Central memory CD8-positive, alpha-beta T cell (primary cell): ENCODE results near the gene CARD11.

Source experiments
- ATAC-seq: fragments of 150-1000 bp; cut with Tn5 transposase; replicated peaks from 2 replicates; pipeline ENCODE4 v1.10.0; 2022; ENCODE audit warnings: mild to moderate bottlenecking, moderate FRiP score, moderate number of reproducible peaks; ENCODE audit not compliant: poor library complexity, severe bottlenecking; ENCODE audit errors: extremely low read depth
- DNase-seq, 2 donors: peaks; one replicate each; pipeline ENCODE4 v3.0.0; 2021; ENCODE audit warnings: low spot score in 2 of 2
- H3K27ac Mint-ChIP-seq: one replicate; pipeline ENCODE4 v1.8.0; 2022; ENCODE audit warnings: low read depth, mild to moderate bottlenecking, moderate library complexity, mixed read lengths
- H3K27me3 Mint-ChIP-seq: one replicate; pipeline ENCODE4 v1.8.0; 2022; ENCODE audit warnings: mixed read lengths
- H3K36me3 Mint-ChIP-seq: one replicate; pipeline ENCODE4 v1.8.0; 2022; ENCODE audit warnings: mild to moderate bottlenecking, moderate library complexity, mixed read lengths; ENCODE audit not compliant: insufficient read depth
- H3K4me1 Mint-ChIP-seq: one replicate; pipeline ENCODE4 v1.8.0; 2022; ENCODE audit warnings: mixed read lengths
- H3K4me3 Mint-ChIP-seq: one replicate; pipeline ENCODE4 v1.8.0; 2022; ENCODE audit warnings: mild to moderate bottlenecking, moderate library complexity, mixed read lengths
- H3K9me3 Mint-ChIP-seq: one replicate; pipeline ENCODE4 v1.8.0; 2022; ENCODE audit warnings: mixed read lengths

The CARD11 gene

GRCh38 chr7:3074459-3074821, 30.8 kb upstream of the CARD11 start:
- no peak overlapping the region for H3K27ac Mint-ChIP-seq
- no peaks in the 10 kb centered on the region for H3K27me3 Mint-ChIP-seq
- peaks cover 9% of the 10 kb centered on the region for H3K9me3 Mint-ChIP-seq
- ATAC-seq, result no peak
- no peak overlapping the region for H3K4me3 Mint-ChIP-seq
- peaks cover 37% of the 10 kb centered on the region for H3K4me1 Mint-ChIP-seq
- no peak for DNase-seq
- H3K36me3 Mint-ChIP-seq, result peaks cover 5% of the 10 kb centered on the region

- Mint-ChIP-seq H3K36me3 (peaks cover 5% of the 10 kb centered on the region), H3K4me3 (no peak overlapping the region), H3K27ac (no peak overlapping the region), H3K27me3 (no peaks in the 10 kb centered on the region), H3K4me1 (peaks cover 43% of the 10 kb centered on the region), H3K9me3 (peaks cover 9% of the 10 kb centered on the region)
- DNase-seq (no peak), ATAC-seq (no peak)
Measured at GRCh38 chr7:3073763-3074458, 30.2 kb upstream of the CARD11 start.

GRCh38 chr7:3070908-3071307, 27.2 kb upstream of the CARD11 start:
- Mint-ChIP-seq H3K4me1 (peaks cover 71% of the 10 kb centered on the region), H3K36me3 (peaks cover 5% of the 10 kb centered on the region), H3K4me3 (no peak overlapping the region), H3K9me3 (peaks cover 9% of the 10 kb centered on the region), H3K27me3 (no peaks in the 10 kb centered on the region), H3K27ac (peak overlapping the region; percentile 84)
- ATAC-seq (no peak), DNase-seq (no peak)

DNA sequence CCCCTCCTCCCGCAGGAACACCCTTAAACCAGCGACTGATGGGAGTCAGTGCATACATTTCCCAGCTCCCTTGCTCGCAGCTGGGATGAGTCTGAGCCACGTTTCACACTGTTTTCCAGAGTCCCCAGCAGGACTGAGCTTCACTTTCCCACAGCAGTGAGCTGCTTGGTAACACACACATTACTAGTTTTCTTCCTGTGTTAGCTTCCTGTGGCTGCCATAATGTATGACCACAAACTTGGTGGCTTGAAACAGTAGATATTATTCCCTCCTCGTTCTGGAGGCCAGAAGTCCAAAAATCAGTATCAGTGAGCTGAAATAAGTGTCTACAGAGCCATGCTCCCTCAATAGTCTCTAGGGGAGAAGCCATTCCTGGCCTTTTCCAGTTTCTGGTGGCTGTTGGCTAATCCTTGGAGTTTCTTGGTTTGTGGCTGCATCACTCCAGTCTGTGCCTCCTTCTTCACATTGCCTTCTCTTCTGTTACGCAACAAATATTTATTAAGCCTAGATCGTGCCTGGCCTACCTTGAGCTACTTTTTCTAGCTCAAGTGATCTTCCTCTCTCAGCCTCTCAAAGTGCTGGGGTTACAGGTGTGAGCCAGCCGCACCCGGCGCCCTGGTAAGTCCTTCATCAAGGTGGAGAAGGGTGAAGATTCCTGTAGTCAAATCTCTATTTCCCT, 26.2 kb upstream of the CARD11 start:
- peak overlapping the region; percentile 72 for H3K4me3 Mint-ChIP-seq
- H3K4me1 Mint-ChIP-seq, result peaks cover 81% of the 10 kb centered on the region
- H3K36me3 Mint-ChIP-seq, result peaks cover 7% of the 10 kb centered on the region
- peak overlapping the region; percentile 84 for H3K27ac Mint-ChIP-seq
- H3K27me3 Mint-ChIP-seq, result no peaks in the 10 kb centered on the region
- DNase-seq (no peak), ATAC-seq (peak; percentile 52)
- H3K9me3 Mint-ChIP-seq, result peaks cover 9% of the 10 kb centered on the region

GRCh38 chr7:3068530-3068929, 24.9 kb upstream of the CARD11 start:
- DNase-seq, result no peak
- peaks cover 85% of the 10 kb centered on the region for H3K4me1 Mint-ChIP-seq
- peaks cover 9% of the 10 kb centered on the region for H3K9me3 Mint-ChIP-seq
- no peak for ATAC-seq
- peak overlapping the region; percentile 72 for H3K4me3 Mint-ChIP-seq
- H3K27ac Mint-ChIP-seq, result peak overlapping the region; percentile 84
- no peaks in the 10 kb centered on the region for H3K27me3 Mint-ChIP-seq
- H3K36me3 Mint-ChIP-seq, result peaks cover 7% of the 10 kb centered on the region

GRCh38 chr7:3067606-3068380, 24.1 kb upstream of the CARD11 start:
- no peak for ATAC-seq
- Mint-ChIP-seq H3K4me3 (peak overlapping the region; percentile 50), H3K27me3 (no peaks in the 10 kb centered on the region), H3K9me3 (peaks cover 9% of the 10 kb centered on the region), H3K4me1 (peaks cover 92% of the 10 kb centered on the region), H3K27ac (peak overlapping the region; percentile 94), H3K36me3 (peaks cover 12% of the 10 kb centered on the region)
- DNase-seq, result no peak

- Mint-ChIP-seq H3K9me3 (peaks cover 9% of the 10 kb centered on the region), H3K4me3 (peak overlapping the region; percentile 50), H3K36me3 (peaks cover 11% of the 10 kb centered on the region), H3K4me1 (peaks cover 89% of the 10 kb centered on the region), H3K27me3 (no peaks in the 10 kb centered on the region), H3K27ac (peak overlapping the region; percentile 94)
- ATAC-seq (peak; percentile 43), DNase-seq (peak in 1 of 2 donors; percentile 16)
Measured at GRCh38 chr7:3067193-3067592, 23.5 kb upstream of the CARD11 start.

DNA sequence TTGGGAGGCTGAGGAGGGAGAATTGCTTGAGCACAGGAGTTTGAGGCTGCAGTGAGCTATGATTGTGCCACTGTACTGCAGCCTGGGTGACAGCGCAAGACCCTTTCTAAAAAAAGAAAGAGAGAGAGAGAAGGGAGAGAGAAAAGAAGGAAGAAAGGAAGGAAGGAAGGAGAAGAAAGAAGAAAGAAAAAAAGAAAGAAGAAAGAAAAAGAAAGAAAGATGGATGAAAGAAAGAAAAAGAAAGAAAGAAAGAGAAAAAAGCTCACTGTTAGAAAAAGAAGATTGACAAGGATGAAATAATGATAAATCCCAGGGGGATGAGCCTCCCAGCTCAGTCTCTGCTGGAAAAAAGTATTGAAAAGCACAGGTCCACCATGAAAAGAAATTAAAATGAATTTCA, 22.8 kb upstream of the CARD11 start:
- ATAC-seq (no peak), DNase-seq (no peak)
- Mint-ChIP-seq H3K4me1 (peaks cover 83% of the 10 kb centered on the region), H3K9me3 (peaks cover 8% of the 10 kb centered on the region), H3K4me3 (peak overlapping the region; percentile 69), H3K36me3 (peaks cover 11% of the 10 kb centered on the region), H3K27ac (peak overlapping the region; percentile 94), H3K27me3 (no peaks in the 10 kb centered on the region)

GRCh38 chr7:3065724-3066143, 22.1 kb upstream of the CARD11 start:
- peaks cover 76% of the 10 kb centered on the region for H3K4me1 Mint-ChIP-seq
- H3K27me3 Mint-ChIP-seq, result no peaks in the 10 kb centered on the region
- peak overlapping the region; percentile 94 for H3K27ac Mint-ChIP-seq
- ATAC-seq, result no peak
- H3K36me3 Mint-ChIP-seq, result peaks cover 10% of the 10 kb centered on the region
- H3K9me3 Mint-ChIP-seq, result peaks cover under 1% of the 10 kb centered on the region
- DNase-seq, result peak; percentile 27 to 38
- H3K4me3 Mint-ChIP-seq, result peak overlapping the region; percentile 69

DNA sequence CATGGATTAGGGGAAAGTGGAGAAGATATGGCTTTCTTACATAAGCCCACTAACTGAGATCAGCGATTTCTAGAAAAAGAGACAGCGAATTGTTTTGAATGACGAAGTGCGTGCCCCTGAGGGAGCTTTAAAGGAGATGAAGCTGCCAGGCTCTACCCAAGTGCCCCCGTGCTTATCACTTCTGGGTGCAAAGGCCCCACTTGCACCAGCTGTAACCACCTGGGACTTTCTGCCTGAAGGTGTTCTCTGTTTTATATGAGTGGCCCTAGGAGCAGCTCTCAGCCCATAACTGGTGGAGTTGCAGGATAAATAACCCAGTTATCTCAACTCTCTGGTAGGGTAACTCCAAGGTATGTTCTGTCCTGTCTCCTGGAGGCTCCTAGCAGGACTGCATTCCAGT, 20.4 kb upstream of the CARD11 start:
- H3K4me3 Mint-ChIP-seq, result peak overlapping the region; percentile 74
- peaks cover 7% of the 10 kb centered on the region for H3K36me3 Mint-ChIP-seq
- no peaks in the 10 kb centered on the region for H3K9me3 Mint-ChIP-seq
- H3K27me3 Mint-ChIP-seq, result no peaks in the 10 kb centered on the region
- peaks cover 59% of the 10 kb centered on the region for H3K4me1 Mint-ChIP-seq
- DNase-seq (no peak), ATAC-seq (no peak)
- H3K27ac Mint-ChIP-seq, result peak overlapping the region; percentile 86

GRCh38 chr7:3063016-3063753, 19.5 kb upstream of the CARD11 start:
- Mint-ChIP-seq H3K27me3 (no peaks in the 10 kb centered on the region), H3K4me1 (peaks cover 51% of the 10 kb centered on the region), H3K36me3 (peaks cover 7% of the 10 kb centered on the region), H3K27ac (peak overlapping the region; percentile 86), H3K4me3 (peak overlapping the region; percentile 74), H3K9me3 (no peaks in the 10 kb centered on the region)
- ATAC-seq, result peak; percentile 86
- DNase-seq, result peak in 1 of 2 donors; percentile 42

DNA sequence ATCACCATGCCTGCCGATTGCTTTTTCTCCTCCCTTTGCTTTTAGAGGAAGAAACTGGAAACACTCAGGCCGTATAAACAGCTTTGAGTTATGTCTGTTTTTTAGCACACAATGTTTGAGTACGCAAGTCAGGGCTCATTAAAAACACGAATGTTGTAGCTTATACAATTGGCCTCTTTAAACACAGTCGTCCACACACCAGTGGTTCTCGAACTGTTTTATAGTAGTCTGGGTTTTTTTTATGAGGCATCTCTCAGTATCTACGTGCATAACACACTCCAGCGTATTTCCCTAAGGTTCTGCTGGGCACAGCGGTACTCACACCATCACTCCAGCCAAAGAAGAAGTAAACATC, 13.4 kb upstream of the CARD11 start:
- no peak for ATAC-seq
- Mint-ChIP-seq H3K27ac (no peak overlapping the region), H3K36me3 (peaks cover 1% of the 10 kb centered on the region), H3K4me3 (no peak overlapping the region), H3K9me3 (peaks cover 5% of the 10 kb centered on the region), H3K4me1 (no peaks in the 10 kb centered on the region), H3K27me3 (no peaks in the 10 kb centered on the region)
- no peak for DNase-seq
